ENCODE results near the gene ZNF407. TPM values are rescaled to one million over a fixed set of nuclear protein-coding genes. Genes with fewer than 3 reads are reported as not detected.

ZNF407 gene
- total and polyA plus RNA-seq, 4 donors = 1.9 to 16.5 (median 6.6) TPM

GRCh38 chr18:74604361-74604760, 6.7 kb downstream of the ZNF407 start (continued):
- TF ChIP-seq NR2F2 (IDR thresholded peaks at IDR 0.05) = no peak
- TF ChIP-seq RXRA (IDR thresholded peaks at IDR 0.05) = no peak
- TF ChIP-seq HNF4G (IDR thresholded peaks at IDR 0.05) = no peak
- no peak for TF ChIP-seq CTCF (IDR thresholded peaks at IDR 0.05; ENCODE audit: low read depth, low read length, missing input control)
- no peak for TF ChIP-seq JUND (IDR thresholded peaks at IDR 0.05)

DNA sequence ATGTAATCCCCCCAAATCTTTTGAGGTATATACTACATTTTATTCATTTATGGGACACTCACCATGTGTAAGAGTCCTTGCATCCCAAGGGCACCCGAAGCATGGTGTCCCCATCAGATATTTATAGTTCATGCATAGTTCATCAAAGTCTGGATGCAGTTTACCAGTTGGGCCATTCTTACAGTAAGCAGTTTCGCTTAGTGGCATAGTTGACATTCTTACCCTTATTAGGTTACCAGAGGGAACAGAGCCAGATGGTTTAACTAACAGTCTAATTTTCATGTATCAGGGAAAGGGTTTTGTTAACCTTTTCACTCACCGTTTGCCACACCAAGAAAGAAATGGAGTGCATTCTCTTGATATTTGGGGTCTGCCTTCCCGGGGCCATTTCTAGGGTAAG, 7.1 kb downstream of the ZNF407 start:
- TF ChIP-seq, protein P1, sequence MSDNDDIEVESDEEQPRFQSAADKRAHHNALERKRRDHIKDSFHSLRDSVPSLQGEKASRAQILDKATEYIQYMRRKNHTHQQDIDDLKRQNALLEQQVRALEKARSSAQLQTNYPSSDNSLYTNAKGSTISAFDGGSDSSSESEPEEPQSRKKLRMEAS (IDR thresholded peaks at IDR 0.05) = no peak
- no peak for TF ChIP-seq ZBTB33 (IDR thresholded peaks at IDR 0.05)
- no peak for TF ChIP-seq ATF3 (IDR thresholded peaks at IDR 0.05)
- no peak for TF ChIP-seq TAF1 (conservative IDR thresholded peaks at IDR 0.05)
- no peak for TF ChIP-seq JUND (IDR thresholded peaks at IDR 0.05)
- no peak for TF ChIP-seq CTCF (IDR thresholded peaks at IDR 0.05; ENCODE audit: low read depth, low read length, missing input control)
- TF ChIP-seq RXRA (IDR thresholded peaks at IDR 0.05) = no peak
- Histone ChIP-seq H3K36me3 (ENCODE audit: control insufficient read depth in 4 of 4, insufficient read depth in 3 of 4, low read depth in 1 of 4, low read length in 3 of 4) (no peaks in the 10 kb centered on the region), H3K4me1 (ENCODE audit: control insufficient read depth in 4 of 4, insufficient read depth in 4 of 4, low read length in 3 of 4) (peaks cover 0 to 3% (median 0%) of the 10 kb centered on the region in 4 donors), H3K9ac (ENCODE audit: low read depth in 1 of 2, low read length in 2 of 2) (no peak overlapping the region), H3K9me3 (ENCODE audit: control insufficient read depth in 4 of 4, low read length in 3 of 4) (no peaks in the 10 kb centered on the region), H3K27me3 (ENCODE audit: control insufficient read depth in 4 of 4, insufficient read depth in 4 of 4, low read length in 3 of 4) (no peaks in the 10 kb centered on the region), H3K27ac (ENCODE audit: low read depth in 1 of 2, low read length in 2 of 2) (no peak overlapping the region), H3K4me3 (ENCODE audit: low read depth in 1 of 3, low read length in 3 of 3) (no peak overlapping the region)
- WGBS = 90% methylated on average over 4 of the region's 4 CpGs
- no peak for DNase-seq (ENCODE audit: low spot score)

GRCh38 chr18:74608681-74609080, 11.0 kb downstream of the ZNF407 start:
- Histone ChIP-seq H3K4me3 (ENCODE audit: low read depth in 1 of 3, low read length in 3 of 3) (no peak overlapping the region), H3K9ac (ENCODE audit: low read depth in 1 of 2, low read length in 2 of 2) (no peak overlapping the region), H3K27ac (ENCODE audit: low read depth in 1 of 2, low read length in 2 of 2) (no peak overlapping the region), H3K9me3 (ENCODE audit: control insufficient read depth in 4 of 4, low read length in 3 of 4) (no peaks in the 10 kb centered on the region), H3K27me3 (ENCODE audit: control insufficient read depth in 4 of 4, insufficient read depth in 4 of 4, low read length in 3 of 4) (no peaks in the 10 kb centered on the region), H3K36me3 (ENCODE audit: control insufficient read depth in 4 of 4, insufficient read depth in 3 of 4, low read depth in 1 of 4, low read length in 3 of 4) (no peaks in the 10 kb centered on the region), H3K4me1 (ENCODE audit: control insufficient read depth in 4 of 4, insufficient read depth in 4 of 4, low read length in 3 of 4) (peaks cover 0 to 3% (median 0%) of the 10 kb centered on the region in 4 donors)
- DNase-seq (ENCODE audit: low spot score) = no peak
- TF ChIP-seq HNF4A (conservative IDR thresholded peaks at IDR 0.05) = peak; percentile 36 to 51
- TF ChIP-seq RAD21 (IDR thresholded peaks at IDR 0.05) = no peak
- 77% methylated on average over 2 of the region's 2 CpGs for WGBS
